Neuron (in vitro differentiated cells): ENCODE data around the gene PGC.

Experiments
- H2AFZ ChIP-seq: one replicate; pipeline ENCODE4 v1.6.1; 2013; ENCODE audit warnings: low read depth, mild to moderate bottlenecking, inconsistent platforms, low read length, moderate library complexity
- H3K27me3 ChIP-seq: one replicate; pipeline ENCODE4 v1.6.1; 2013; ENCODE audit warnings: low read length; ENCODE audit not compliant: insufficient read depth
- H3K36me3 ChIP-seq: one replicate; pipeline ENCODE4 v1.6.1; 2013; ENCODE audit warnings: low read length; ENCODE audit not compliant: insufficient read depth
- H3K4me1 ChIP-seq: one replicate; pipeline ENCODE4 v1.6.1; 2013; ENCODE audit warnings: low read length; ENCODE audit not compliant: insufficient read depth
- H3K4me3 ChIP-seq: 2 replicates; pipeline ENCODE4 v1.5.1; 2013; ENCODE audit warnings: mild to moderate bottlenecking, low read length, moderate library complexity
- H3K9me3 ChIP-seq: one replicate; pipeline ENCODE4 v1.6.1; 2013; ENCODE audit warnings: low read length

The PGC gene

DNA sequence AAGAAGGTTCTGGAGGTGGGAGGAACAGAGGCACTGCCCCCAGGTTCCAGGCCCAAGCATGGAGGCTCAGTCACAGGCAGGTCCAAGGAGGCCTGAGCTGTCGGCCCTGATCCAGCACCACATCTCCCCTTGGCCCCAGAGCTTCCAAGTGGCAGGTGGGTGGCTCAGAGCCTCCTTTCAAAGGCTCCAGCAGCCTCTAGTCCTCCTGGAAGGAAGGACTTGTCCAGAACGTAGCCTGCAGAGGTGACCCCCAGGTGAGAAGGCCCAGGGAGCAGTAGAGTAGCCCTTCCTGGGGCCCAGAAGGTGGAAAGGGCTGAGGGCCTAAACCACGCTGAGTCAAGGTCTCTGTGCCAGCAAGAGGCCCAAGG, 19.5 kb downstream of the PGC start:
- Histone ChIP-seq H3K4me1 (no peaks in the 10 kb centered on the region), H3K4me3 (no peak overlapping the region), H3K27me3 (peaks cover 39% of the 10 kb centered on the region), H2AFZ (no peak overlapping the region), H3K9me3 (no peaks in the 10 kb centered on the region), H3K36me3 (no peaks in the 10 kb centered on the region)

DNA sequence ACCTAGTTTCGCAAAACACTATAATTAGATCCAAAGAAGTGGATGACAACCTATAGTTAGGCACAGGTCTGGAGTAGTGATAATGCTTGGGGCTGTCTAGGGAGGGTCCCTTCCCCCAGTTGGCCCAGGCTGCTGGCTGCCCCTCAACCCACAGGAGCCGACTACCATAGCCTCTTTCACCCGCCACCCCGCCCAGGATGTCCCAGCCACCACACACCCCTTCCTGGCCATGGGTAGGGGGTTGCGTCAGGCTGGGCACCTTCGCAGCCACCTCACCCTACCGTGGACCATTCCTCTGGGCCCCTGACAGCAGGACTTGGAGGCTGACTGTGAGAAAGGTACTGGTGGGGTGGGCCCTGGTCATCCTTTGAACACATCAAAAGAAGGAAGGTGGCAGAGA, 20.3 kb downstream of the PGC start:
- Histone ChIP-seq H3K4me3 (no peak overlapping the region), H2AFZ (no peak overlapping the region), H3K4me1 (no peaks in the 10 kb centered on the region), H3K36me3 (no peaks in the 10 kb centered on the region), H3K9me3 (no peaks in the 10 kb centered on the region), H3K27me3 (peaks cover 35% of the 10 kb centered on the region)

DNA sequence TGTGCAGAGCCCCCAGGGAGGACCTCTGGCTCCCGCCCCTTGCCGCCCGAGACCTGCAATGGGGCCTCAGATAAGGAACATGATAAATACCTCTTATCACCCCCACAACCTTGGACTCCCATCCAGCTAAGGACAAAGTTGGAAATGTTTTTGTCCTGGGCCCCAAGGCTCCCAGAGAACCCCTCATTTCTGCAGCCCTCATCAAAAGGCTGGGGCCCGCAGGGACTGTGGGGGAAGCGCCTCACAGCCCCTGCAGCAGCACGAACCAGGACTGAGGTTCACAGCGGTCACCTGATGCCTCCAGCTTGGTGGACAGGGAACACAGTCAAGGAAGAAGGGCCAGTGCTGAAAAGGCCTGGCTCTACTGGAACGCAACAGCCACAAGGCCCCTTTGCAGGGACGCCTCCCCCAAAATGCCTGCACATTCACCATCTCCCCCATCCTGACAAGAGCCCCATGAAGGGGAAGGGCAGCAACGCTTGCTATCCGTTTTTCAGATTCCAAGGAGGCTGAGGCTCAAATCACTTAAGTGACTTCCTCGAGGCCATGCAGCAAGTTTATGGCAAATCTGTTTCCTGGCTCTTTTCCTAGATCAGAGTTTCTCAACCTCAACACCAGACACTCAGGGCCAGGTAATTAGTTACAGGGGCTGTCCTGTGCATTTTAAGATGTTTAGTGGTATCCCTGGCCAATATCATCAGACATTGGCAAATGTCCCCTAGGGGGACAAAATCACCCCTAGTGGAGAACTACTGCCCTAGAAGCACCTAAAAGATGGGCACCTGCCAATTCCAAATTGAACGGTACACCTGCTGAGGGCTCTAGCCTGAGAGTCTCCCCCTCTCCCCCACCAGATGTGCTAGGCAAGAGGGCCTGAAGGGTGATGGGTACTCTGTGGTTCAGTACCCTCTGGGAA, 22.4 kb downstream of the PGC start:
- Histone ChIP-seq H3K4me1 (no peaks in the 10 kb centered on the region), H2AFZ (no peak overlapping the region), H3K9me3 (no peaks in the 10 kb centered on the region), H3K36me3 (no peaks in the 10 kb centered on the region), H3K27me3 (peaks cover 22% of the 10 kb centered on the region), H3K4me3 (no peak overlapping the region)

DNA sequence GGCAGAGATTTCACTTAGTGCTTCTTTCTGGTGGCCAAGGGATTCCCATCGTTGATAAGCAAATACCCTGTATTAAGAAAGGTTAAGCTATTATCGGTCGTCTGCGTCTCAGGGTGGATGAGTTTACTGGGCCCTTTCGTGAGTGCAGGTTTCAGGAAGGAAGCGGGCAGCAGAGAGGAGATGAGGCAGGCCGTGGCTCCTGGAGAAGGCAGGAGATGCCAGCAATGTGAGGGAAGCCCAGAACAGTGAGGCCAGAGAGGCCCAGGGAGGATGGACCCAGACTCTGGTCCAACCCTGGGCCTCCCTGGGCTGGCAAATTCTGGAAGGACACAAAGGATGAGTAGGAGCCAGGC, 23.0 kb downstream of the PGC start:
- Histone ChIP-seq H3K9me3 (no peaks in the 10 kb centered on the region), H3K4me1 (no peaks in the 10 kb centered on the region), H3K36me3 (no peaks in the 10 kb centered on the region), H3K27me3 (peaks cover 15% of the 10 kb centered on the region), H2AFZ (no peak overlapping the region), H3K4me3 (no peak overlapping the region)

DNA sequence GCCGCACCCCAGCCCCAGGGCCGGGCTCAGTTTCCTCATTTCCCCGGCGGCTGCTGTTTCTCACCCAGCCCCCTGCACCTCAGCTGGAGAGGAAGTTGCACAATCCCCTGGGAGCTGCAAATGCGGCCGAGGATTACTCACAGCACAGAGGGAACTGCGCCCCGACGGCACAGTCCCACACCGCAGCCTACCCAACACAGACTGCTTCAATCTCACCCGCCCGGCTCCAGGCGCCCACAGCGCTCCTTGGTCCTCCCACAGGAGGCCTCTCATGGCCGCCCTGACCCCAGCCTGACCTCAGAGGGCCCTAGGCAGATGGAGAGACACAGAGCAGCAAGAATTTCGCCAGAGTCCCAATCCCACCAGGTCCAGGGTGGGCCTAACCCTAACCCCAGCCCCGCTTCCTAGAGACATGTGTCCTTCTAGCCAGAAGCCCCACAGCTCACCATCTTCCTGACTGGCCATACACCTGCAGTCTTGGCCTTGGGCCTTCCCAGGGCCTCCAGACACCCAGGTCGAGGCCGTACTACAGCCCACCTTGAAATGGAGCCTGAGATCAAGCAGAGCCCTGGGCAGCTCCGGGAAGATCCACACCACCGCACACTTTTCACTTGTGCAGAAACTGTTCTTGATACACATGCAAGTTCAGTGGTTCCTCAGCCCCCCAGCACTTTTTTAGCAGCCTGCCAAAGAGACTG, 23.5 kb downstream of the PGC start:
- Histone ChIP-seq H3K27me3 (peaks cover 13% of the 10 kb centered on the region), H3K9me3 (no peaks in the 10 kb centered on the region), H3K4me3 (no peak overlapping the region), H2AFZ (no peak overlapping the region), H3K4me1 (no peaks in the 10 kb centered on the region), H3K36me3 (no peaks in the 10 kb centered on the region)

DNA sequence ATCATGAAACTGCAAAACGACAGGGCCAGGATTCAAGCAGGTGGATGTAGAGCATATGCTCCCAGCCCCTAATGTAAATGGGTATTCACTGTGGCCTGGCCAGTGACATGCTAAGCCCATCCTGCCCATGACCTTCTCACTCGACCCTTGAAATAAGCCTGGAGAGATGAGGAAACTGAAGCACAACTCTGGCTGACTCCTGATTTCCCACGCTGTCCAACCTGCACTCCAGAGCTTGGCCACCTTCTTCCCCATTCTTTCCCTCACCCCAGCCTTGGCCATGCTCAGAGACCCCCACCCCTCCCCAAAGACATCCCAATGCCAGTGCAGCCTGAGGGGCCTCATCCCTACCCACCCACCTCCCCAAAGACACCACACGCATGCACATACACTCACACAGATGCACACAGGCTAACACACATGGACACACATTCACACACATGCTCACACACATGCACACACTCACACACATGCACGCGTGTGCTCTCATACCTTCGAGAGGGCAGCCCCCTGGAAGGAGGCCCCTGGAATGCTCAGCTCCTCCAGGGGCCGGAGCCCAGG, 24.1 kb downstream of the PGC start:
- Histone ChIP-seq H3K36me3 (no peaks in the 10 kb centered on the region), H3K9me3 (no peaks in the 10 kb centered on the region), H3K27me3 (peaks cover 9% of the 10 kb centered on the region), H2AFZ (no peak overlapping the region), H3K4me1 (no peaks in the 10 kb centered on the region), H3K4me3 (no peak overlapping the region)

DNA sequence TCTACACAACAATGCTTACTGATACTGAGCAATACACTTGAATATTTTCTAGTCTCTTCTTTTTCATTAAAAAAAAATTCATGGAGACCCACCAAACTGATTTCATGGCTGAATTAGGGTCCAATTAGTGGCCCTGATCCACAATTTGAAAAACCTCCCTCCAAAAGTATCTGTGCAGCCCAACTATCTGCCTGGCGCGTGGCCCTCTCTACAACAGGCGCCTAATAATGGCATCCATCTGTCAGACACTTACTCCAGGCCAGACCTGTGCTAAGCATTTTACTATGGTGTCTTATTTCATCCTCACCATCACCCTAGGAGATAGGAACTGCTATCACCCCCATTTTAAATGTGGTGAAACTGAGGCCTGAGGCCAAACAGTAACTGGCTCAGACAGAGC, 25.8 kb downstream of the PGC start:
- no peaks in the 10 kb centered on the region for H3K36me3 ChIP-seq
- H3K4me3 ChIP-seq: no peak overlapping the region
- H3K9me3 ChIP-seq: no peaks in the 10 kb centered on the region
- no peaks in the 10 kb centered on the region for H3K4me1 ChIP-seq
- H2AFZ ChIP-seq: no peak overlapping the region
- H3K27me3 ChIP-seq: no peaks in the 10 kb centered on the region

DNA sequence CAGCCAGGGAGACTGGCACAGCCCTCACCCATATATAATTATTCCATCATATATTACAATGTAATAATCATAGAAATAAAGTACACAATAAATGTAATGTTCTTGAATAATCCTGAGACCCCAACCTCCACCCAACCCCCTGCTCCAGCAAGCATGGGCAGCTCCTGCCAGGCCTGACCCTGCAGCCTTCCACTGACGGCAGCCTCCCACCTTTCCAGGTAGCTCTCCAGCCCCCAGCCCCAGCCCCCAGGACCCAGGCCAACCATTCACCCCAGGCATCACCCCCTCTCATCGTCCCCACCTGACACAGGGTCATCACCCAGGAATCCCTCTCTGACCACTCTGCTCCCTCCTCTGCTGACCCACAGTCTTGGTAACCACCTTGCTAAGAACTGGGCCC, 26.4 kb downstream of the PGC start:
- no peaks in the 10 kb centered on the region for H3K4me1 ChIP-seq
- H3K4me3 ChIP-seq: no peak overlapping the region
- H3K27me3 ChIP-seq: no peaks in the 10 kb centered on the region
- H2AFZ ChIP-seq: no peak overlapping the region
- H3K9me3 ChIP-seq: no peaks in the 10 kb centered on the region
- H3K36me3 ChIP-seq: no peaks in the 10 kb centered on the region

DNA sequence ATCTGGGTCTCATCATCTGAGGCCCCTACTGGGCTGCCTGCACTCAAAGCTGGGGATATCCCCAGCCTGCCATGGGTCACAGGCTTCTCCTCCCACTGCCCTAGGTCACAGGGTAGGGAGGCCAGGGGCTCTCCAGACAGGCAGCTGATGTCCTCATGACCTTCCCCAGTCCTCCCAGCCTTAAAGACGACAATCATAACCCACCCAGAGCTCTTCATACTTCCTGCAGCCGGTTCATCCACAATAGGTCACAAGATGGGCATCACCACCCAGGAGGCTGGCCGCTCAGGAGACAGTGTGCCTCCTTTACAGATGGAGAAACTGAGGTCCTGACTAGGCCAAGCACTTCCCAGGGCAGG, 27.0 kb downstream of the PGC start:
- Histone ChIP-seq H3K9me3 (no peaks in the 10 kb centered on the region), H3K36me3 (no peaks in the 10 kb centered on the region), H3K4me1 (no peaks in the 10 kb centered on the region)

DNA sequence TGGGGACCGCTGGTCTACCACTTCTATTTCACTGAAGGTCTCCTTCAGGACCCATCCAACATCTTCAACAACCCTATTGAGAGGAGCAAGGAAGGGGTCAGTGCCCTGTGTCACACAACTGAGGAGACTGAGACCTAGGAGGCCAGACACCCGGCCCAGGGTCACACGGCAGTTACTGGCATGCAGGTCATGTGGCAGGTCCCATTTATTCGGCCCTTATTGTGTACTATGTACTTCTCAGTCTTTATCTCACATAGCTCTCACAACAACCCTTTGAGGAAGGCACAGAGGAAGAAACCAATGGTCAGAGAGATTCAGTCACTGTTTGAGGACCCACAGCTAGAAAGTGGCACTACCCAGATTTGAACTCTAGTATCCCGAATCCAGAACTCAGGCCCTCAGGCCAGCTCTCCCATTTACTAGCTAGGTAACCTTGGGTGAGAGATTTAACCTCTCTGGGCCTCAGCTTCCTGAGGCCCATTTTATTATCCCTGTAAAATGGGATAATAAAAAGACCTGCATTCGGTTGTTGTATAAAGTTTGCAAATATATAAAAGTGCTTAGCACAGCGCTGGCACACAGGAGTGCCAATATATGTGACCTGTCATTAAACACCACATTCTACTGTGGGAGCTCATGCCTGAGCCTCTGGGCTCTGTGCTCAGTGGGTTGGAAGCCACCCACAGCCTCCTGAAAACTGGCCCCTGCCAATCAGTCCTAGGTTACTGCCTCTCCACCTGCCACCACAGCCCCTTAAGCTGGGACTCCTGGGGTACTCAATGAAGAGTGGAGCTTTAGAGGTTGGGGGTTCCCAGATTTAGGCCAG, 27.5 kb downstream of the PGC start:
- no peak overlapping the region for H3K4me3 ChIP-seq
- H3K9me3 ChIP-seq: no peaks in the 10 kb centered on the region
- H3K27me3 ChIP-seq: no peaks in the 10 kb centered on the region
- no peak overlapping the region for H2AFZ ChIP-seq
- H3K4me1 ChIP-seq: no peaks in the 10 kb centered on the region
- H3K36me3 ChIP-seq: no peaks in the 10 kb centered on the region

More for the DNA sequence above, 27.0 kb downstream of the PGC start:
- Histone ChIP-seq H3K4me3 (no peak overlapping the region), H2AFZ (no peak overlapping the region), H3K27me3 (no peaks in the 10 kb centered on the region)

DNA sequence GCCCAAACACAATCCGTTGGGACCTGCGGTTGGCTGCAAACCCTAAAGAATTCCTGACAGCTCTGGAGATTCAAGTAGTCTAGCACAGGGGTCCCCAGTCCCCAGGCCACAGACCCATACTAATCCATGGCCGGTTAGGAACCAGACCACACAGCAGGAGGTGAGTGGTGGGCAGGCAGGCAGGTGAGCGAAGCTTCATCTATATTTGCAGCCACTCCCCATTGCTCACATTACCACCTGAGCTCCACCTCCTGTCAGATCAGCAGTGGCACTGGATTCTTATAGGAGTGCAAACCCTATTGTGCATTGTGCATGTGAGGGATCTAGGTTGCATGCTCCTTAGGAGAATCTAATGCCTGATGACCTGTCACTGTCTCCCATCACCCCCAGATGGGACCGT, 28.4 kb downstream of the PGC start:
- Histone ChIP-seq H3K4me1 (no peaks in the 10 kb centered on the region), H3K36me3 (no peaks in the 10 kb centered on the region), H3K4me3 (no peak overlapping the region), H2AFZ (no peak overlapping the region), H3K9me3 (no peaks in the 10 kb centered on the region), H3K27me3 (no peaks in the 10 kb centered on the region)

DNA sequence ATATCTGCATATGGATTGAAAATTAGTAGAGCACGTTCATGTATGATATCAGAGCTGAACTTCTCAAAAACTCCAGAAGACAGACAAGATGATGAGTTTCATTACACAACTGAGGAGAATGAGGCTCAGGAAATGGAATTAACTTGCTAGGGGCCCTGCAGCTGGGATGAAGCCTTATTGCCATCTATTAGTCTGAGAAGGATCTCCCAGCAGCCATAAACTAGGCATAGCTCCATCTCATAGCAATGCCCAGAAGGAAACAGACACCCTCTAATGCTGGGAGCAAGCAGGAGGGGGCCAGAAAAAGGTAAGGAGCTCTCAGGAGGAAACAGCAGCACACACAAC, 29.8 kb downstream of the PGC start:
- Histone ChIP-seq H2AFZ (no peak overlapping the region), H3K27me3 (no peaks in the 10 kb centered on the region), H3K9me3 (no peaks in the 10 kb centered on the region), H3K4me1 (no peaks in the 10 kb centered on the region), H3K4me3 (no peak overlapping the region), H3K36me3 (no peaks in the 10 kb centered on the region)
